WTC11 (cell line): ENCODE measurements around the gene SEC16A. TPM values are rescaled to one million over a fixed set of nuclear protein-coding genes. Genes with fewer than 3 reads are reported as not detected.

ENCODE experiments used
- ATAC-seq: fragments of 200-7000 bp; cut with Tn5 transposase; 2 replicates; pipeline ENCODE4 v1.10.0; 2021; ENCODE audit warnings: mild to moderate bottlenecking, moderate library complexity
- CTCF ChIA-PET: fragments of 300-600 bp; sonication (Branson Sonifier 250); formaldehyde crosslinking; loops from one replicate; lab custom pipeline; 2021; ENCODE audit warnings: antibody characterized with exemption; lab: Charles Lee
- POLR2A ChIA-PET: fragments of 350-600 bp; sonication (Branson Sonifier 250); formaldehyde crosslinking; loops from one replicate; lab custom pipeline; 2021; ENCODE audit warnings: antibody characterized with exemption; lab: Charles Lee
- DNase-seq: peaks from one replicate; pipeline ENCODE4 v3.0.0; 2021; ENCODE audit warnings: low spot score
- H3K27ac Mint-ChIP-seq: 2 replicates; pipeline ENCODE4 v1.8.0; 2021; ENCODE audit warnings: mixed read lengths
- H3K27me3 Mint-ChIP-seq: 2 replicates; pipeline ENCODE4 v1.8.0; 2021; ENCODE audit warnings: low read depth, mild to moderate bottlenecking, moderate library complexity, mixed read lengths
- H3K36me3 Mint-ChIP-seq: 2 replicates; pipeline ENCODE4 v1.8.0; 2021; ENCODE audit warnings: mixed read lengths
- H3K4me1 Mint-ChIP-seq: 2 replicates; pipeline ENCODE4 v1.8.0; 2022; ENCODE audit warnings: mixed read lengths
- H3K4me3 Mint-ChIP-seq: 2 replicates; pipeline ENCODE4 v1.8.0; 2021; ENCODE audit warnings: mild to moderate bottlenecking, moderate library complexity, mixed read lengths
- H3K9me3 Mint-ChIP-seq: 2 replicates; pipeline ENCODE4 v1.8.0; 2021; ENCODE audit warnings: mixed read lengths
- CREM ChIP-seq: sonication (generic); formaldehyde crosslinking; IDR thresholded peaks from 2 replicates; pipeline ENCODE4 v1.8.1; 2022; ENCODE audit warnings: mild to moderate bottlenecking, missing genetic modification reagents, moderate library complexity
- FOXP1 ChIP-seq: sonication (generic); formaldehyde crosslinking; IDR thresholded peaks from 2 replicates; pipeline ENCODE4 v1.8.0; 2022; ENCODE audit warnings: missing genetic modification reagents, mild to moderate bottlenecking, moderate library complexity, borderline replicate concordance
- GABPB1 ChIP-seq: sonication (generic); formaldehyde crosslinking; IDR thresholded peaks from 2 replicates; pipeline ENCODE4 v1.8.1; 2023; ENCODE audit warnings: mild to moderate bottlenecking, missing genetic modification reagents
- HMGA2 ChIP-seq: fragments of 250-450 bp; sonication (Bioruptor Pico); IDR thresholded peaks from 2 replicates; pipeline ENCODE4 v1.4.0; 2021; ENCODE audit warnings: mild to moderate bottlenecking, moderate library complexity
- MXD4 ChIP-seq: fragments of 250-450 bp; sonication (Bioruptor Pico); IDR thresholded peaks from 2 replicates; pipeline ENCODE4 v1.8.0; 2021; ENCODE audit warnings: mild to moderate bottlenecking, moderate library complexity, borderline replicate concordance
- NFE2L1 ChIP-seq: sonication (generic); formaldehyde crosslinking; IDR thresholded peaks from 2 replicates; pipeline ENCODE4 v1.8.1; 2023; ENCODE audit warnings: missing genetic modification reagents
- RELA ChIP-seq: sonication (generic); formaldehyde crosslinking; IDR thresholded peaks from 2 replicates; pipeline ENCODE4 v1.8.1; 2022; ENCODE audit warnings: missing genetic modification reagents, mild to moderate bottlenecking, borderline replicate concordance
- ZBTB21 ChIP-seq: sonication (generic); formaldehyde crosslinking; IDR thresholded peaks from 2 replicates; pipeline ENCODE4 v1.8.1; 2023; ENCODE audit warnings: mild to moderate bottlenecking, missing genetic modification reagents, borderline replicate concordance
- total RNA-seq: library from RNA; stranded (reverse); gene quantifications from 3 replicates; pipeline ENCODE4 v1.2.3, GENCODE V29; 2021
- TF ChIP-seq, protein P1 (sequence below): sonication (generic); formaldehyde crosslinking; conservative IDR thresholded peaks from 2 replicates; pipeline ENCODE4 v1.8.1; 2023; ENCODE audit warnings: mild to moderate bottlenecking, low read depth, missing genetic modification reagents, moderate library complexity
- TF ChIP-seq, protein P2 (sequence below): sonication (generic); formaldehyde crosslinking; IDR thresholded peaks from 2 replicates; pipeline ENCODE4 v1.8.1; 2022; ENCODE audit warnings: mild to moderate bottlenecking, moderate library complexity, missing genetic modification reagents
- TF ChIP-seq, protein P3 (sequence below): sonication (generic); formaldehyde crosslinking; IDR thresholded peaks from 2 replicates; pipeline ENCODE4 v1.8.1; 2023; ENCODE audit warnings: mild to moderate bottlenecking, missing genetic modification reagents, moderate library complexity
- TF ChIP-seq, protein P4 (sequence below): fragments of 250-450 bp; sonication (Bioruptor Pico); IDR thresholded peaks from 2 replicates; pipeline ENCODE4 v1.8.0; 2021; ENCODE audit warnings: mild to moderate bottlenecking
- TF ChIP-seq, protein P5 (sequence below): sonication (generic); formaldehyde crosslinking; IDR thresholded peaks from 2 replicates; pipeline ENCODE4 v1.8.1; 2022; ENCODE audit warnings: low read depth, missing genetic modification reagents, borderline replicate concordance
- TF ChIP-seq, protein P6 (sequence below): fragments of 250-450 bp; sonication (Bioruptor Pico); IDR thresholded peaks from 2 replicates; pipeline ENCODE4 v2.1.2; 2022; ENCODE audit warnings: mild to moderate bottlenecking, moderate library complexity
- TF ChIP-seq, protein P7 (sequence below): sonication (generic); formaldehyde crosslinking; IDR thresholded peaks from 2 replicates; pipeline ENCODE4 v1.8.1; 2022; ENCODE audit warnings: low read depth, mild to moderate bottlenecking, moderate library complexity, missing genetic modification reagents, borderline replicate concordance
- TF ChIP-seq, protein P8 (sequence below): sonication (generic); formaldehyde crosslinking; IDR thresholded peaks from 2 replicates; pipeline ENCODE4 v1.8.1; 2023; ENCODE audit warnings: mild to moderate bottlenecking, missing genetic modification reagents

SEC16A gene
- total RNA-seq, 1 experiment from 2014 or later, result 70.9 TPM

DNA sequence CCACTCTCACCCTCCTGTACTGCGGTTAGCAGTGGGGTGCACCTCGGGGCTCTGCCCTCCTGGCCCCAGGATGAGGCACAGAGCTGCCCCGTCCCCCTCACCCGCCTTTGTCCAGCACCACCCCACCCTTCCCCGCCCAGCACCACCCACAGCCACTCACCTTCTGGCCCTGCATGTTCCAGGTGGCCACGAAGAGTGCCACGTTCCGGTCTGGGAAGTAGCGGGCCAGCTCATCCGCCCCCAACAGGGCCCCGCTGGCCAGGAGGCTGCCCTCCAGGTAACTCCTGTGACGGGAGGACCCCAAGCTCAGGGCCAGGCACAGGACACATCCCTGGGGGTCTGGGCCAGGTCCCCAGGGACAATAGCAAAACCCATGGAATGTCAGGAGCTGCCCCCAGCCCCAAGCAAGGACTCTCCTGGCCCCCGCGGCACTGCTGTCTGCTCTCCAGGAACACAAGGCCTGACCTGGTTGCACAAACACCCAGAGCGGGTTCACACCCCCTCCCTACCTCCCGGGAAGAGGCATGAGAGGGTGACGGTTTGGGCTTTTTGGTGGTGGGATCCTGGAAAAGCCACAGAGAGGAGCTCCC is 48.2 kb downstream of the SEC16A start:
- Mint-ChIP-seq H3K4me1 (peaks cover 15% of the 10 kb centered on the region), H3K27ac (no peak overlapping the region), H3K9me3 (no peaks in the 10 kb centered on the region), H3K4me3 (no peak overlapping the region), H3K27me3 (no peaks in the 10 kb centered on the region), H3K36me3 (peaks cover 2% of the 10 kb centered on the region; the same call in 1 of the 2 replicates)
- ATAC-seq (no peak), DNase-seq (no peak)
- ChIA-PET CTCF (interaction anchor here (0.6 to 1.7 kb wide), 3 partner anchors 72 to 349 kb away, joined by 3 to 5 read pairs (median 3); no protein-coding TSS in a partner anchor), POLR2A (no interaction called here)
- TF ChIP-seq MXD4 (CRISPR knock-in tag), result no peak
- no peak for TF ChIP-seq NFE2L1 (CRISPR knock-in tag)

DNA sequence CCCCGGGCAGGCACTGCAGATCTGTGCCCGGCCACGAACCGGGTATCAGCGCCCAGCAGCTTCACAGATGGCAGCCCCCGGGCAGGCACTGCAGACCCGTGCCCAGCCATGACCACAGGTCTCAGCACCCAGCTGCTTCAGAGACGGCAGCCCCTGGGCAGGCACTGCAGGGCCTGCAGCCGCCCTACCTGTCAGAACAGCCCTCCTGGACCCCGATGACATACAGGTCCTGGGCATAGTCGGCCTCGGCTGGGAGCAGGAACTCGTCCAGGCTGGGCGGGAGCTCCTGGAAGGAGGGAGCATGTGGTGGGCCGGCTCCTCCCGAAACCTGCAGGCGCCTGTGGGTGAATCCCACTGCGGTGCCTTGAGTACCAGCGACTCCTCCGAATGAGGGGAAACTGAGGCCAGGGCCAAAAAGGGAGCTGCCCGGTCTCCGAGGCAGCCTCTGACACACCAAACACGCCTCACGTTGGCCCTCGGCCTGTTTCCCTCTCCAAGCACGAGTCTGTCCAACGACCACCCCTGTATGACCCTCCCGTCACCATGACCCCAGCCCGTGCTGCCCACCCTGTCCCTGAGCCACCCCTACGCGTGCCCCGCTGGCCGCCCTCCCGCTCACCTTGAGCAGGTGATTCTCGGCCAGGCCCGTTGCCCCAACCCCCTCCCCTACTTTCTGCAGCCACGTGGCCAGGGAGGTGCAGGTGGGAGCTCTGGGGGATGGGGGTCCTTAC is 48.8 kb downstream of the SEC16A start:
- peaks cover 2% of the 10 kb centered on the region; the same call in 1 of the 2 replicates for H3K36me3 Mint-ChIP-seq
- POLR2A ChIA-PET, result no interaction called here
- no peaks in the 10 kb centered on the region for H3K9me3 Mint-ChIP-seq
- no peak for DNase-seq
- peaks cover 15% of the 10 kb centered on the region for H3K4me1 Mint-ChIP-seq
- TF ChIP-seq, protein P1, sequence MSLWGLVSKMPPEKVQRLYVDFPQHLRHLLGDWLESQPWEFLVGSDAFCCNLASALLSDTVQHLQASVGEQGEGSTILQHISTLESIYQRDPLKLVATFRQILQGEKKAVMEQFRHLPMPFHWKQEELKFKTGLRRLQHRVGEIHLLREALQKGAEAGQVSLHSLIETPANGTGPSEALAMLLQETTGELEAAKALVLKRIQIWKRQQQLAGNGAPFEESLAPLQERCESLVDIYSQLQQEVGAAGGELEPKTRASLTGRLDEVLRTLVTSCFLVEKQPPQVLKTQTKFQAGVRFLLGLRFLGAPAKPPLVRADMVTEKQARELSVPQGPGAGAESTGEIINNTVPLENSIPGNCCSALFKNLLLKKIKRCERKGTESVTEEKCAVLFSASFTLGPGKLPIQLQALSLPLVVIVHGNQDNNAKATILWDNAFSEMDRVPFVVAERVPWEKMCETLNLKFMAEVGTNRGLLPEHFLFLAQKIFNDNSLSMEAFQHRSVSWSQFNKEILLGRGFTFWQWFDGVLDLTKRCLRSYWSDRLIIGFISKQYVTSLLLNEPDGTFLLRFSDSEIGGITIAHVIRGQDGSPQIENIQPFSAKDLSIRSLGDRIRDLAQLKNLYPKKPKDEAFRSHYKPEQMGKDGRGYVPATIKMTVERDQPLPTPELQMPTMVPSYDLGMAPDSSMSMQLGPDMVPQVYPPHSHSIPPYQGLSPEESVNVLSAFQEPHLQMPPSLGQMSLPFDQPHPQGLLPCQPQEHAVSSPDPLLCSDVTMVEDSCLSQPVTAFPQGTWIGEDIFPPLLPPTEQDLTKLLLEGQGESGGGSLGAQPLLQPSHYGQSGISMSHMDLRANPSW (CRISPR knock-in tag), result no peak
- TF ChIP-seq RELA (CRISPR knock-in tag), result no peak
- TF ChIP-seq, protein P2, sequence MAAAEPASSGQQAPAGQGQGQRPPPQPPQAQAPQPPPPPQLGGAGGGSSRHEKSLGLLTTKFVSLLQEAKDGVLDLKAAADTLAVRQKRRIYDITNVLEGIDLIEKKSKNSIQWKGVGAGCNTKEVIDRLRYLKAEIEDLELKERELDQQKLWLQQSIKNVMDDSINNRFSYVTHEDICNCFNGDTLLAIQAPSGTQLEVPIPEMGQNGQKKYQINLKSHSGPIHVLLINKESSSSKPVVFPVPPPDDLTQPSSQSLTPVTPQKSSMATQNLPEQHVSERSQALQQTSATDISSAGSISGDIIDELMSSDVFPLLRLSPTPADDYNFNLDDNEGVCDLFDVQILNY (CRISPR knock-in tag), result no peak
- no peak for TF ChIP-seq ZBTB21
- TF ChIP-seq, protein P3, sequence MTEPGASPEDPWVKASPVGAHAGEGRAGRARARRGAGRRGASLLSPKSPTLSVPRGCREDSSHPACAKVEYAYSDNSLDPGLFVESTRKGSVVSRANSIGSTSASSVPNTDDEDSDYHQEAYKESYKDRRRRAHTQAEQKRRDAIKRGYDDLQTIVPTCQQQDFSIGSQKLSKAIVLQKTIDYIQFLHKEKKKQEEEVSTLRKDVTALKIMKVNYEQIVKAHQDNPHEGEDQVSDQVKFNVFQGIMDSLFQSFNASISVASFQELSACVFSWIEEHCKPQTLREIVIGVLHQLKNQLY, result no peak
- TF ChIP-seq, all 79 proteins: peak for 0
- Mint-ChIP-seq H3K27me3 (no peaks in the 10 kb centered on the region), H3K27ac (no peak overlapping the region), H3K4me3 (no peak overlapping the region)
- CTCF ChIA-PET, result interaction anchor here (0.8 kb wide), 1 partner anchor 71 kb away, joined by 3 read pairs; no protein-coding TSS in a partner anchor
- no peak for ATAC-seq

DNA sequence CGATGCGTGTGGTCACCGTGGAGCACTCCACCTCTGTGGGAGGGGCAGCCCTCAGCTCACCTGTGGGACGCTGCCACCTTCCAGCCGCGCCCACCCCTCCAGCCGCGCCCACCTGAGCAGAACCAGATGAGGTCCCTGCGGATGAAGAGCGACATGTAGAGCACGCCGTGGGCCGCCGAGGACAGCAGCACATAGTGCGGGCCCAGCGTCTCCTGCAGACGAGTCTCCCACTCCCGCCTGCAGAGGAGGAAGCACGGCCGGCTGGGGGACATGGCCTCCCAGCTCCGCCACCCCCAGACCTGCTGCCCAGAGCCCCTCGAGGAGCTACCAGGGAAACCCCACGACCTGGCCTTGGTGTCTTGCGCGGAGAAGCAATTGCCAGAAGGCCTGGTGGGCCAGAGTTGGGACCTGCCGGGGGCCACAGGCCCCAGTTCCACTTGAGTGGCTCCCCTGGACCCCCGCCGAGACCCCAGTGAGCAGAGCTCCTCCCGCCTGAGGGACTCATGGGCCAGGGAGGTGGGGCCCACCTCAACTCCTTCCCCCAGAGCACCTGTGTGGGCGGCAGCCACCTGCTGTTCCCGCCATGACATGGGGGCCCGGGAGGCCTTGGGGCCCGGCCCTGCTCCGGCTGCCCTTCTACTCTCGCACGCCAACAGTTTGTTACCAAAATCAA is 49.7 kb downstream of the SEC16A start:
- no peak for ATAC-seq
- peaks cover 2% of the 10 kb centered on the region; the same call in 1 of the 2 replicates for H3K36me3 Mint-ChIP-seq
- no peaks in the 10 kb centered on the region for H3K9me3 Mint-ChIP-seq
- CTCF ChIA-PET, result no interaction called here
- DNase-seq, result no peak
- H3K27me3 Mint-ChIP-seq, result no peaks in the 10 kb centered on the region
- H3K4me3 Mint-ChIP-seq, result no peak overlapping the region
- H3K27ac Mint-ChIP-seq, result no peak overlapping the region
- H3K4me1 Mint-ChIP-seq, result peaks cover 15% of the 10 kb centered on the region
- POLR2A ChIA-PET, result no interaction called here
- no peak for TF ChIP-seq GABPB1 (CRISPR knock-in tag)
- no peak for TF ChIP-seq FOXP1 (CRISPR knock-in tag)
- TF ChIP-seq, protein P4, sequence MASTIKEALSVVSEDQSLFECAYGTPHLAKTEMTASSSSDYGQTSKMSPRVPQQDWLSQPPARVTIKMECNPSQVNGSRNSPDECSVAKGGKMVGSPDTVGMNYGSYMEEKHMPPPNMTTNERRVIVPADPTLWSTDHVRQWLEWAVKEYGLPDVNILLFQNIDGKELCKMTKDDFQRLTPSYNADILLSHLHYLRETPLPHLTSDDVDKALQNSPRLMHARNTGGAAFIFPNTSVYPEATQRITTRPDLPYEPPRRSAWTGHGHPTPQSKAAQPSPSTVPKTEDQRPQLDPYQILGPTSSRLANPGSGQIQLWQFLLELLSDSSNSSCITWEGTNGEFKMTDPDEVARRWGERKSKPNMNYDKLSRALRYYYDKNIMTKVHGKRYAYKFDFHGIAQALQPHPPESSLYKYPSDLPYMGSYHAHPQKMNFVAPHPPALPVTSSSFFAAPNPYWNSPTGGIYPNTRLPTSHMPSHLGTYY (CRISPR knock-in tag), result no peak
- no peak for TF ChIP-seq HMGA2 (CRISPR knock-in tag)
- TF ChIP-seq, protein P5, sequence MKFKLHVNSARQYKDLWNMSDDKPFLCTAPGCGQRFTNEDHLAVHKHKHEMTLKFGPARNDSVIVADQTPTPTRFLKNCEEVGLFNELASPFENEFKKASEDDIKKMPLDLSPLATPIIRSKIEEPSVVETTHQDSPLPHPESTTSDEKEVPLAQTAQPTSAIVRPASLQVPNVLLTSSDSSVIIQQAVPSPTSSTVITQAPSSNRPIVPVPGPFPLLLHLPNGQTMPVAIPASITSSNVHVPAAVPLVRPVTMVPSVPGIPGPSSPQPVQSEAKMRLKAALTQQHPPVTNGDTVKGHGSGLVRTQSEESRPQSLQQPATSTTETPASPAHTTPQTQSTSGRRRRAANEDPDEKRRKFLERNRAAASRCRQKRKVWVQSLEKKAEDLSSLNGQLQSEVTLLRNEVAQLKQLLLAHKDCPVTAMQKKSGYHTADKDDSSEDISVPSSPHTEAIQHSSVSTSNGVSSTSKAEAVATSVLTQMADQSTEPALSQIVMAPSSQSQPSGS (CRISPR knock-in tag), result no peak
- TF ChIP-seq, protein P6, sequence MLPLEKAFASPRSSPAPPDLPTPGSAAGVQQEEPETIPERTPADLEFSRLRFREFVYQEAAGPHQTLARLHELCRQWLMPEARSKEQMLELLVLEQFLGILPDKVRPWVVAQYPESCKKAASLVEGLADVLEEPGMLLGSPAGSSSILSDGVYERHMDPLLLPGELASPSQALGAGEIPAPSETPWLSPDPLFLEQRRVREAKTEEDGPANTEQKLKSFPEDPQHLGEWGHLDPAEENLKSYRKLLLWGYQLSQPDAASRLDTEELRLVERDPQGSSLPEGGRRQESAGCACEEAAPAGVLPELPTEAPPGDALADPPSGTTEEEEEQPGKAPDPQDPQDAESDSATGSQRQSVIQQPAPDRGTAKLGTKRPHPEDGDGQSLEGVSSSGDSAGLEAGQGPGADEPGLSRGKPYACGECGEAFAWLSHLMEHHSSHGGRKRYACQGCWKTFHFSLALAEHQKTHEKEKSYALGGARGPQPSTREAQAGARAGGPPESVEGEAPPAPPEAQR, result no peak
- TF ChIP-seq, protein P7, sequence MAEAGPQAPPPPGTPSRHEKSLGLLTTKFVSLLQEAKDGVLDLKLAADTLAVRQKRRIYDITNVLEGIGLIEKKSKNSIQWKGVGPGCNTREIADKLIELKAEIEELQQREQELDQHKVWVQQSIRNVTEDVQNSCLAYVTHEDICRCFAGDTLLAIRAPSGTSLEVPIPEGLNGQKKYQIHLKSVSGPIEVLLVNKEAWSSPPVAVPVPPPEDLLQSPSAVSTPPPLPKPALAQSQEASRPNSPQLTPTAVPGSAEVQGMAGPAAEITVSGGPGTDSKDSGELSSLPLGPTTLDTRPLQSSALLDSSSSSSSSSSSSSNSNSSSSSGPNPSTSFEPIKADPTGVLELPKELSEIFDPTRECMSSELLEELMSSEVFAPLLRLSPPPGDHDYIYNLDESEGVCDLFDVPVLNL, result no peak
- TF ChIP-seq, protein P8, sequence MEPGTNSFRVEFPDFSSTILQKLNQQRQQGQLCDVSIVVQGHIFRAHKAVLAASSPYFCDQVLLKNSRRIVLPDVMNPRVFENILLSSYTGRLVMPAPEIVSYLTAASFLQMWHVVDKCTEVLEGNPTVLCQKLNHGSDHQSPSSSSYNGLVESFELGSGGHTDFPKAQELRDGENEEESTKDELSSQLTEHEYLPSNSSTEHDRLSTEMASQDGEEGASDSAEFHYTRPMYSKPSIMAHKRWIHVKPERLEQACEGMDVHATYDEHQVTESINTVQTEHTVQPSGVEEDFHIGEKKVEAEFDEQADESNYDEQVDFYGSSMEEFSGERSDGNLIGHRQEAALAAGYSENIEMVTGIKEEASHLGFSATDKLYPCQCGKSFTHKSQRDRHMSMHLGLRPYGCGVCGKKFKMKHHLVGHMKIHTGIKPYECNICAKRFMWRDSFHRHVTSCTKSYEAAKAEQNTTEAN (CRISPR knock-in tag), result no peak
- TF ChIP-seq CREM (CRISPR knock-in tag), result no peak
- TF ChIP-seq, all 79 proteins: peak for 0
